Stomach (tissue), 9 donors: ENCODE data around the gene ANKRD44. TPM values are rescaled to one million over a fixed set of nuclear protein-coding genes. Genes with fewer than 3 reads are reported as not detected.

Experiments used
- DNase-seq, 2 donors: peaks; one replicate each; pipeline versions ENCODE4 v3.0.0 to v3.0.0-alpha.2; 2013 to 2019
- H3K27ac ChIP-seq, 5 donors: fragments of 200-600 bp in 4 of 5; sonication (generic) in 4 of 5; one replicate each; pipeline ENCODE4 v1.5.1; 2013 to 2019; ENCODE audit warnings: mild to moderate bottlenecking in 1 of 5, moderate library complexity in 1 of 5
- H3K27me3 ChIP-seq, 3 donors: fragments of 200-600 bp; sonication (generic); one replicate each; pipeline ENCODE4 v1.5.1; 2017 to 2019; ENCODE audit warnings: mixed run types in 1 of 3
- H3K36me3 ChIP-seq, 4 donors: fragments of 200-600 bp; sonication (generic); 1 replicate in 3 of 4; 2 replicates in 1 of 4; pipeline ENCODE4 v1.5.1; 2016 to 2019
- H3K4me1 ChIP-seq, 4 donors: fragments of 200-600 bp; sonication (generic); one replicate each; pipeline ENCODE4 v1.5.1; 2016 to 2019
- H3K4me3 ChIP-seq, 4 donors: fragments of 200-600 bp; sonication (generic) in 3 of 4; one replicate each; pipeline ENCODE4 v1.5.1; 2016 to 2019; ENCODE audit warnings: mild to moderate bottlenecking in 1 of 4
- H3K9me3 ChIP-seq, 4 donors: fragments of 200-600 bp; sonication (generic); one replicate each; pipeline ENCODE4 v1.5.1; 2016 to 2019
- CTCF ChIP-seq, 7 experiments: fragments of 450-650 bp in 4 of 7; fragments of 200-600 bp in 3 of 7; sonication (generic) in 3 of 7; IDR thresholded peaks; one replicate each; pipeline ENCODE4 v1.5.1; 2016 to 2019; ENCODE audit warnings: antibody characterized with exemption in 7 of 7, control low read depth in 2 of 7, mild to moderate bottlenecking in 1 of 7
- EP300 ChIP-seq: sonication (generic); formaldehyde crosslinking; IDR thresholded peaks from one replicate; pipeline ENCODE4 v1.6.1; 2017; ENCODE audit warnings: antibody characterized with exemption
- POLR2A ChIP-seq, 4 donors: fragments of 450-650 bp; IDR thresholded peaks; one replicate each; pipeline ENCODE4 v1.6.1; 2016; ENCODE audit warnings: antibody characterized with exemption in 4 of 4, control low read depth in 2 of 4, mild to moderate bottlenecking in 1 of 4, moderate library complexity in 1 of 4
- POLR2AphosphoS5 ChIP-seq, 3 donors: sonication (generic); formaldehyde crosslinking; IDR thresholded peaks; one replicate each; pipeline ENCODE4 v1.6.1; 2016; ENCODE audit warnings: antibody characterized with exemption in 3 of 3
- WGBS, 5 donors: extraction: QIAGEN DNeasy Blood & Tissue Kit in 3 of 5; methylation state at CpG; one replicate each; pipeline versions ENCODE4 v1.1.5 to v1.1.7; 2013 to 2018; 5-methylcytosine and 5-hydroxymethylcytosine counted together
- intact Hi-C: fragments of 100-400 bp; cut with DNase I; formaldehyde crosslinking; loops from one replicate; pipeline ENCODE4 v1.15.1; 2023; ENCODE audit warnings: low total_unique reads
- polyA plus RNA-seq, 3 donors: library from polyadenylated mRNA; stranded (reverse); fragments of 200-250 nt; gene quantifications; one replicate each; pipeline ENCODE4 v1.2.3, GENCODE V29; 2013
- total RNA-seq, 5 donors: library from RNA; depleted of rRNA; stranded (reverse); fragments of >200 nt; gene quantifications; one replicate each; pipeline versions ENCODE4 v1.1.0 to v1.2.3, GENCODE V29; 2014 to 2016
- donor health status: healthy with polysubstance abuse.
- donor health status: Bipolar disorder and iron deficiency.
- donor health status: healthy.

The ANKRD44 gene
- total and polyA plus RNA-seq, 8 donors = 1.2 to 58.4 (median 7.0) TPM

GRCh38 chr2:197284956-197285355 is 25.6 kb downstream of the ANKRD44 start:
- H3K27me3 ChIP-seq = no peaks in the 10 kb centered on the region
- no peaks in the 10 kb centered on the region for H3K36me3 ChIP-seq
- no peak for TF ChIP-seq POLR2A (IDR thresholded peaks at IDR 0.05)
- TF ChIP-seq EP300 = no peak
- no peak for TF ChIP-seq CTCF (IDR thresholded peaks at IDR 0.05)
- TF ChIP-seq POLR2AphosphoS5 (IDR thresholded peaks at IDR 0.05) = no peak
- intact Hi-C loops = no loop called here
- H3K27ac ChIP-seq = no peak overlapping the region
- no peaks in the 10 kb centered on the region for H3K9me3 ChIP-seq
- DNase-seq = no peak
- peaks cover 0 to 28% (median 8%) of the 10 kb centered on the region in 4 donors for H3K4me1 ChIP-seq
- no peak overlapping the region for H3K4me3 ChIP-seq

GRCh38 chr2:197281421-197281820 is 29.2 kb downstream of the ANKRD44 start:
- Histone ChIP-seq H3K4me1 (peaks cover 0 to 40% (median 12%) of the 10 kb centered on the region in 4 donors), H3K27me3 (no peaks in the 10 kb centered on the region), H3K36me3 (no peaks in the 10 kb centered on the region), H3K9me3 (no peaks in the 10 kb centered on the region), H3K27ac (no peak overlapping the region), H3K4me3 (no peak overlapping the region)
- TF ChIP-seq POLR2A (IDR thresholded peaks at IDR 0.05) (no peak), CTCF (IDR thresholded peaks at IDR 0.05) (no peak), POLR2AphosphoS5 (IDR thresholded peaks at IDR 0.05) (no peak), EP300 (no peak)
- intact Hi-C loops = no loop called here
- DNase-seq = peak in 1 of 2 donors; percentile 57
- WGBS, 5 donors = 59 to 78% (median 65%) methylated on average over 2 of the region's 2 CpGs

GRCh38 chr2:197280015-197280702 is 30.4 kb downstream of the ANKRD44 start:
- TF ChIP-seq CTCF (IDR thresholded peaks at IDR 0.05) (no peak), EP300 (no peak), POLR2AphosphoS5 (IDR thresholded peaks at IDR 0.05) (no peak), POLR2A (IDR thresholded peaks at IDR 0.05) (no peak)
- Histone ChIP-seq H3K9me3 (no peaks in the 10 kb centered on the region), H3K27me3 (no peaks in the 10 kb centered on the region), H3K27ac (no peak overlapping the region), H3K4me3 (no peak overlapping the region), H3K4me1 (peaks cover 0 to 40% (median 12%) of the 10 kb centered on the region in 4 donors), H3K36me3 (no peaks in the 10 kb centered on the region)
- intact Hi-C loops = no loop called here
- WGBS, 5 donors = 74 to 79% (median 76%) methylated on average over 13 of the region's 13 CpGs
- DNase-seq = no peak

- 73 to 83% (median 79%) methylated on average over 12 of the region's 12 CpGs for WGBS, 5 donors
- Histone ChIP-seq H3K27ac (no peak overlapping the region), H3K9me3 (no peaks in the 10 kb centered on the region), H3K4me1 (peaks cover 0 to 44% (median 15%) of the 10 kb centered on the region in 4 donors), H3K36me3 (no peaks in the 10 kb centered on the region), H3K27me3 (no peaks in the 10 kb centered on the region), H3K4me3 (no peak overlapping the region)
- no peak for DNase-seq
- TF ChIP-seq POLR2AphosphoS5 (IDR thresholded peaks at IDR 0.05) (no peak), EP300 (no peak), CTCF (IDR thresholded peaks at IDR 0.05) (no peak), POLR2A (IDR thresholded peaks at IDR 0.05) (no peak)
- intact Hi-C loops = no loop called here
Observed at GRCh38 chr2:197278799-197279763, 31.5 kb downstream of the ANKRD44 start.
